NT2/D1 (cell line): ENCODE data around the gene IST1.

Experiments used
- YY1 ChIP-seq: IDR thresholded peaks from 2 replicates; pipeline ENCODE4 v1.6.1; 2011; ENCODE audit not compliant: insufficient read length, insufficient read depth
- ZNF274 ChIP-seq: IDR thresholded peaks from 2 replicates; pipeline ENCODE4 v1.6.1; 2011; ENCODE audit warnings: mild to moderate bottlenecking, low read depth, low read length

- TF ChIP-seq YY1, result no peak
- TF ChIP-seq ZNF274, result no peak
Observed at GRCh38 chr16:71927787-71928186, 32.5 kb downstream of the IST1 start.
